ENCODE results near the gene CD244.

DNA sequence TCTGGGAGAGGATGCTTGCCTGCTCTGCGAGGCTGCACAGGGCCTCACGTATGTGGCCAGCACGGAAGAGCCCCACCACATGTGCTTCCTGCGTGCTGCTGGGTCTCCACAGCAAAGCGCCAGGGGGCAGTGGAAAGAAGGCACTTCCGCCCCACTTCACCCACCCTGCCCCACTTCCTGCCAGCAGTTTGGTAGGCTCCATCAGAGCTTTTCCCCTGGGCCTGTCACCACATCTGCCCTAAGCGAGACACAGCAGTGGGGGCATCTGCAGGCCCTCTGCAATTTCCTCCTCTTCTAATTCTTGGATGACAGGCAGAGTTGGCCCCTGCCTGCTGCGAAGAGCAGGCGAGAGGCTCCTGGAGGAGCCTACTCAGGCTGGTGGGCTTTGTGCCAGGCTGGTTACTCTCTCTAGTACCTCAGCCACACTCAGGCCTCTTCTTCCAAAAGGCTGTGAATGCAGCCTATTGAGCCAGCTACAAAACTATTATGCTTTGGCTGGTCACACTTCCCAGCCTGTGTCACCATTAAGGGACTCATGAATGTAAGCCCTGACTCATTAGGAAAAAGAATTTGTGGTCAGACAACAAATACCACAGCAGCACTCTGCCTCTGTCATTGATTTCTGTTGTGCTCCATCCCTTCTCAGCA is 25.0 kb downstream of the CD244 start:
- TF ChIP-seq CTCF (IDR thresholded peaks at IDR 0.05): no peak
- no peak for TF ChIP-seq POLR2A (IDR thresholded peaks at IDR 0.05)
